DMS153 treated with DMSO at 0.1 percent for 48 hours (cell line): Measurements from ENCODE around the gene INTS11.

Source experiments
- DNase-seq: peaks from one replicate; lab custom pipeline; 2025; ENCODE audit not compliant: unreplicated experiment; lab: John Stamatoyannopoulos, UW

The INTS11 gene

GRCh38 chr1:1272341-1273208 is 51.9 kb downstream of the INTS11 start:
- no peak for DNase-seq

GRCh38 chr1:1270813-1271212 is 53.6 kb downstream of the INTS11 start:
- DNase-seq, result no peak

- DNase-seq, result no peak
Observed at GRCh38 chr1:1268284-1268682, 56.2 kb downstream of the INTS11 start.

GRCh38 chr1:1267488-1268283 is 56.8 kb downstream of the INTS11 start:
- no peak for DNase-seq

- DNase-seq, result no peak
Observed at GRCh38 chr1:1264868-1265272, 59.6 kb downstream of the INTS11 start.

- DNase-seq, result no peak
Observed at GRCh38 chr1:1264026-1264425, 60.4 kb downstream of the INTS11 start.

- no peak for DNase-seq
Observed at GRCh38 chr1:1262758-1263157, 61.7 kb downstream of the INTS11 start.

- DNase-seq, result no peak
Observed at GRCh38 chr1:1262071-1262470, 62.4 kb downstream of the INTS11 start.
